ENCODE results near the gene IER5. TPM values are rescaled to one million over a fixed set of nuclear protein-coding genes. Genes with fewer than 3 reads are reported as not detected.

Gene IER5
- total RNA-seq, 1 experiment from 2014 or later: 100 TPM

GRCh38 chr1:181113059-181113641 lies 24.6 kb downstream of the IER5 start:
- ChIA-PET CTCF (no interaction called here), POLR2A (ENCODE audit: unreplicated experiment) (interaction anchor here (0.6 kb wide), 2 partner anchors 14 to 21 kb away, joined by 3 read pairs; no protein-coding TSS in a partner anchor)
- no peaks in the 10 kb centered on the region for H4K20me1 ChIP-seq (ENCODE audit: low read length)
- H3K27ac ChIP-seq (ENCODE audit: low read length): peak overlapping the region; percentile 100
- DNase-seq: peak; percentile 88
- ATAC-seq: peak; percentile 54
- peak overlapping the region; percentile 51; the same call in 1 of the 2 replicates for H3K4me3 ChIP-seq (ENCODE audit: low read length)
- H3K36me3 ChIP-seq (ENCODE audit: low read depth, low read length): no peaks in the 10 kb centered on the region
- peak overlapping the region; percentile 83 for H3K4me2 ChIP-seq (ENCODE audit: low read length)
- no peaks in the 10 kb centered on the region for H3F3A ChIP-seq (ENCODE audit: low read length, unreplicated experiment)
- H3K9ac ChIP-seq (ENCODE audit: low read length): peak overlapping the region; percentile 95
- H3K79me2 ChIP-seq (ENCODE audit: low read length): no peaks in the 10 kb centered on the region
- TF ChIP-seq, protein P1, sequence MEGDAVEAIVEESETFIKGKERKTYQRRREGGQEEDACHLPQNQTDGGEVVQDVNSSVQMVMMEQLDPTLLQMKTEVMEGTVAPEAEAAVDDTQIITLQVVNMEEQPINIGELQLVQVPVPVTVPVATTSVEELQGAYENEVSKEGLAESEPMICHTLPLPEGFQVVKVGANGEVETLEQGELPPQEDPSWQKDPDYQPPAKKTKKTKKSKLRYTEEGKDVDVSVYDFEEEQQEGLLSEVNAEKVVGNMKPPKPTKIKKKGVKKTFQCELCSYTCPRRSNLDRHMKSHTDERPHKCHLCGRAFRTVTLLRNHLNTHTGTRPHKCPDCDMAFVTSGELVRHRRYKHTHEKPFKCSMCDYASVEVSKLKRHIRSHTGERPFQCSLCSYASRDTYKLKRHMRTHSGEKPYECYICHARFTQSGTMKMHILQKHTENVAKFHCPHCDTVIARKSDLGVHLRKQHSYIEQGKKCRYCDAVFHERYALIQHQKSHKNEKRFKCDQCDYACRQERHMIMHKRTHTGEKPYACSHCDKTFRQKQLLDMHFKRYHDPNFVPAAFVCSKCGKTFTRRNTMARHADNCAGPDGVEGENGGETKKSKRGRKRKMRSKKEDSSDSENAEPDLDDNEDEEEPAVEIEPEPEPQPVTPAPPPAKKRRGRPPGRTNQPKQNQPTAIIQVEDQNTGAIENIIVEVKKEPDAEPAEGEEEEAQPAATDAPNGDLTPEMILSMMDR (conservative IDR thresholded peaks at IDR 0.05; ENCODE audit: low read depth, low read length): no peak
- no peak for TF ChIP-seq EZH2 (IDR thresholded peaks at IDR 0.05; ENCODE audit: low read length, unreplicated experiment)
- no peak for TF ChIP-seq EZH2phosphoT487 (IDR thresholded peaks at IDR 0.05; ENCODE audit: borderline replicate concordance, low read length)
- no peaks in the 10 kb centered on the region for H3K9me3 ChIP-seq (ENCODE audit: low read length)
- intact Hi-C loops (cut with micrococcal nuclease): no loop called here
- H3K9me2 ChIP-seq (replicated peaks; ENCODE audit: low read length): no peaks in the 10 kb centered on the region
- no peak overlapping the region for H2AFZ ChIP-seq (ENCODE audit: low read length)
- BruUV-seq (replicated peaks): no TSS peak
- peaks cover 57% of the 10 kb centered on the region for H3K4me1 ChIP-seq (ENCODE audit: insufficient read depth, low read length)
- H3K27me3 ChIP-seq (ENCODE audit: low read length): no peaks in the 10 kb centered on the region

- POLR2A ChIA-PET (ENCODE audit: unreplicated experiment): interaction anchor here (0.5 to 0.6 kb wide), 2 partner anchors 9 to 12 kb away, joined by 3 to 5 read pairs; no protein-coding TSS in a partner anchor
- Histone ChIP-seq H3K27me3 (ENCODE audit: low read length) (no peaks in the 10 kb centered on the region), H3K9ac (ENCODE audit: low read length) (no peak overlapping the region), H3K4me1 (ENCODE audit: insufficient read depth, low read length) (peaks cover 72% of the 10 kb centered on the region), H2AFZ (ENCODE audit: low read length) (no peak overlapping the region), H3K79me2 (ENCODE audit: low read length) (no peaks in the 10 kb centered on the region), H3K9me3 (ENCODE audit: low read length) (no peaks in the 10 kb centered on the region), H3F3A (ENCODE audit: low read length, unreplicated experiment) (no peaks in the 10 kb centered on the region), H3K27ac (ENCODE audit: low read length) (peak overlapping the region; percentile 100; the same call in 1 of the 2 replicates), H3K9me2 (replicated peaks; ENCODE audit: low read length) (no peaks in the 10 kb centered on the region), H3K4me2 (ENCODE audit: low read length) (no peak overlapping the region), H4K20me1 (ENCODE audit: low read length) (no peaks in the 10 kb centered on the region), H3K4me3 (ENCODE audit: low read length) (no peak overlapping the region), H3K36me3 (ENCODE audit: low read depth, low read length) (no peaks in the 10 kb centered on the region)
- ATAC-seq (no peak), DNase-seq (no peak)
- no TSS peak for BruUV-seq (replicated peaks)
- CTCF ChIA-PET: interaction anchor here (0.5 kb wide), 1 partner anchor 93 kb away, joined by 5 read pairs; no protein-coding TSS in a partner anchor
- intact Hi-C loops (cut with micrococcal nuclease): no loop called here
- TF ChIP-seq EZH2phosphoT487 (IDR thresholded peaks at IDR 0.05; ENCODE audit: borderline replicate concordance, low read length) (no peak), EZH2 (IDR thresholded peaks at IDR 0.05; ENCODE audit: low read length, unreplicated experiment) (no peak)
- TF ChIP-seq, protein P1 (conservative IDR thresholded peaks at IDR 0.05; ENCODE audit: low read depth, low read length): no peak
Measured at GRCh38 chr1:181114574-181115367, 26.3 kb downstream of the IER5 start.
